OCI-LY7 (cell line): ENCODE data around the gene EPHX1. TPM values are rescaled to one million over a fixed set of nuclear protein-coding genes. Genes with fewer than 3 reads are reported as not detected.

Source experiments
- BruUV-seq: library from RNA; stranded (reverse); fragments of 400-500 nt; replicated peaks from 2 replicates; lab custom pipeline; 2021; lab: Mats Ljungman, UMichigan
- CTCF ChIA-PET: fragments of 300-600 bp; sonication (Branson Sonifier 250); formaldehyde crosslinking; loops from one replicate; lab custom pipeline; 2022; ENCODE audit warnings: antibody characterized with exemption; ENCODE audit not compliant: unreplicated experiment; lab: Charles Lee
- POLR2A ChIA-PET: fragments of 300-600 bp; sonication (Branson Sonifier 250); formaldehyde crosslinking; loops from one replicate; lab custom pipeline; 2022; ENCODE audit warnings: antibody characterized with exemption; lab: Charles Lee
- DNase-seq: peaks from one replicate; pipeline ENCODE4 v3.0.0-alpha.2; 2015; ENCODE audit warnings: low spot score
- H2AFZ ChIP-seq: fragments of 200-600 bp; sonication (generic), shearing (Covaris generic); 2 replicates; pipeline ENCODE4 v1.6.1; 2014; ENCODE audit warnings: mild to moderate bottlenecking, antibody characterized with exemption, low read length, moderate library complexity
- H3K27ac ChIP-seq: fragments of 200-600 bp; sonication (generic); 2 replicates; pipeline ENCODE4 v1.5.1; 2014; ENCODE audit warnings: mixed run types, low read depth, mild to moderate bottlenecking, moderate library complexity, low read length, inconsistent platforms; ENCODE audit not compliant: poor library complexity, severe bottlenecking
- H3K36me3 ChIP-seq: fragments of 200-600 bp; sonication (generic); 2 replicates; pipeline ENCODE4 v1.6.1; 2014; ENCODE audit warnings: mild to moderate bottlenecking, antibody characterized with exemption, low read length, moderate library complexity, mixed read lengths; ENCODE audit not compliant: insufficient read depth
- H3K4me1 ChIP-seq: fragments of 200-600 bp; sonication (generic); 2 replicates; pipeline ENCODE4 v1.5.1; 2014; ENCODE audit warnings: mild to moderate bottlenecking, low read length; ENCODE audit not compliant: insufficient read depth, poor library complexity, severe bottlenecking
- H3K4me2 ChIP-seq: fragments of 200-600 bp; sonication (generic); 2 replicates; pipeline ENCODE4 v1.6.1; 2014; ENCODE audit warnings: mild to moderate bottlenecking, low read length
- H3K4me3 ChIP-seq: fragments of 200-600 bp; sonication (generic); 2 replicates; pipeline ENCODE4 v1.5.1; 2014; ENCODE audit warnings: mild to moderate bottlenecking, low read depth, low read length; ENCODE audit not compliant: poor library complexity, severe bottlenecking
- H3K79me2 ChIP-seq: fragments of 200-600 bp; sonication (generic); 2 replicates; pipeline ENCODE4 v1.6.1; 2016; ENCODE audit warnings: low read depth, mild to moderate bottlenecking, low read length, moderate library complexity, mixed read lengths; ENCODE audit not compliant: insufficient read depth
- H3K9me2 ChIP-seq: fragments of 200-600 bp; sonication (generic); 2 replicates; pipeline ENCODE4 v1.6.1; 2016; ENCODE audit warnings: mild to moderate bottlenecking, low read length, mixed read lengths; ENCODE audit not compliant: insufficient read depth
- H3K9me3 ChIP-seq: fragments of 200-600 bp; sonication (generic); 2 replicates; pipeline ENCODE4 v1.6.1; 2014; ENCODE audit warnings: mild to moderate bottlenecking, mixed run types, low read length, mixed read lengths
- H4K20me1 ChIP-seq: fragments of 200-600 bp; sonication (generic); 2 replicates; pipeline ENCODE4 v1.6.1; 2014; ENCODE audit warnings: mild to moderate bottlenecking, antibody characterized with exemption, low read length, moderate library complexity, mixed read lengths; ENCODE audit not compliant: insufficient read depth
- CTCF ChIP-seq: fragments of 200-600 bp; sonication (generic); conservative IDR thresholded peaks from 2 replicates; pipeline ENCODE4 v1.5.1; 2014; ENCODE audit warnings: mild to moderate bottlenecking, antibody characterized with exemption, low read length, moderate library complexity, mixed read lengths
- EZH2phosphoT487 ChIP-seq: fragments of 200-600 bp; sonication (generic); IDR thresholded peaks from 2 replicates; pipeline ENCODE4 v1.6.1; 2018; ENCODE audit warnings: low read depth, borderline replicate concordance, mild to moderate bottlenecking, mixed run types, antibody characterized with exemption, low read length, moderate library complexity, mixed read lengths
- intact Hi-C: fragments of 100-400 bp; cut with micrococcal nuclease; formaldehyde crosslinking; loops from one replicate; pipeline ENCODE4 v1.10.0; 2022; ENCODE audit not compliant: unreplicated experiment
- total RNA-seq, 2 experiments: library from RNA; depleted of rRNA in 1 of 2; stranded (reverse); fragments of >200 nt in 1 of 2; shearing (Covaris generic) in 1 of 2; gene quantifications; 2 replicates each; pipeline ENCODE4 v1.2.3, GENCODE V29; 2014 to 2022

EPHX1 gene
- total RNA-seq, 2 experiments from 2014 or later: 0.44 to 1.3 TPM

- Histone ChIP-seq H3K27ac (no peak overlapping the region), H3K4me1 (peaks cover 16% of the 10 kb centered on the region), H3K4me2 (no peak overlapping the region), H3K4me3 (no peak overlapping the region), H4K20me1 (no peaks in the 10 kb centered on the region), H2AFZ (no peak overlapping the region), H3K36me3 (peaks cover 7% of the 10 kb centered on the region; the same call in 1 of the 2 replicates), H3K79me2 (no peaks in the 10 kb centered on the region), H3K9me3 (no peaks in the 10 kb centered on the region), H3K9me2 (no peaks in the 10 kb centered on the region)
- intact Hi-C loops: no loop called here
- CTCF ChIA-PET: no interaction called here
- POLR2A ChIA-PET: interaction anchor here (0.7 kb wide), 1 partner anchor 362 kb away, joined by 3 read pairs; no protein-coding TSS in a partner anchor
- no TSS peak for BruUV-seq
- TF ChIP-seq EZH2phosphoT487 (no peak), CTCF (no peak)
- no peak for DNase-seq
Measured at GRCh38 chr1:225842074-225842473, 32.1 kb downstream of the EPHX1 start.

- Histone ChIP-seq H2AFZ (no peak overlapping the region), H3K9me3 (no peaks in the 10 kb centered on the region), H3K27ac (no peak overlapping the region), H3K4me3 (no peak overlapping the region), H3K4me1 (peaks cover 24% of the 10 kb centered on the region), H3K9me2 (no peaks in the 10 kb centered on the region), H3K4me2 (no peak overlapping the region), H3K36me3 (peaks cover 7% of the 10 kb centered on the region; the same call in 1 of the 2 replicates), H3K79me2 (no peaks in the 10 kb centered on the region), H4K20me1 (no peaks in the 10 kb centered on the region)
- TF ChIP-seq EZH2phosphoT487 (no peak), CTCF (no peak)
- BruUV-seq: no TSS peak
- intact Hi-C loops: no loop called here
- no peak for DNase-seq
- ChIA-PET POLR2A (no interaction called here), CTCF (no interaction called here)
Measured at GRCh38 chr1:225842788-225843425, 33.0 kb downstream of the EPHX1 start.

- Histone ChIP-seq H3K4me3 (no peak overlapping the region), H3K79me2 (no peaks in the 10 kb centered on the region), H3K9me3 (no peaks in the 10 kb centered on the region), H3K27ac (no peak overlapping the region), H3K9me2 (no peaks in the 10 kb centered on the region), H4K20me1 (no peaks in the 10 kb centered on the region), H2AFZ (no peak overlapping the region), H3K36me3 (peaks cover 7% of the 10 kb centered on the region; the same call in 1 of the 2 replicates), H3K4me2 (no peak overlapping the region), H3K4me1 (peaks cover 29% of the 10 kb centered on the region)
- no TSS peak for BruUV-seq
- ChIA-PET CTCF (no interaction called here), POLR2A (no interaction called here)
- TF ChIP-seq EZH2phosphoT487 (no peak), CTCF (no peak)
- intact Hi-C loops: no loop called here
- DNase-seq: no peak
Measured at GRCh38 chr1:225843426-225843795, 33.5 kb downstream of the EPHX1 start.
